GM23338 (cell line): Measurements from ENCODE around the gene CATSPER3. TPM values are rescaled to one million over a fixed set of nuclear protein-coding genes. Genes with fewer than 3 reads are reported as not detected.
A peak's percentile ranks its signal among the peaks of the same experiment; 100 is the strongest.

Experiments used
- ATAC-seq: fragments of 200-7000 bp; cut with Tn5 transposase; 3 replicates; pipeline ENCODE4 v1.9.1; 2020
- DNase-seq: peaks from one replicate; pipeline ENCODE4 v3.0.0-alpha.2; 2015; ENCODE audit warnings: low spot score
- H2AFZ ChIP-seq: fragments of 200-600 bp; sonication (generic); 2 replicates; pipeline ENCODE4 v1.8.0; 2016; ENCODE audit warnings: antibody characterized with exemption, mild to moderate bottlenecking, moderate library complexity
- H3F3A ChIP-seq: fragments of 200-600 bp; sonication (generic); replicated peaks from 2 replicates; pipeline ENCODE4 v1.8.0; 2017; ENCODE audit warnings: antibody characterized with exemption, mixed run types, low read depth
- H3K27ac ChIP-seq: fragments of 200-600 bp; sonication (generic); 2 replicates; pipeline ENCODE4 v1.6.1; 2016; ENCODE audit warnings: low read depth
- H3K27me3 ChIP-seq: fragments of 200-600 bp; sonication (generic); 2 replicates; pipeline ENCODE4 v1.8.0; 2016; ENCODE audit warnings: mild to moderate bottlenecking, mixed run types, moderate library complexity; ENCODE audit not compliant: insufficient read depth
- H3K36me3 ChIP-seq: fragments of 200-600 bp; sonication (generic); 2 replicates; pipeline ENCODE4 v1.8.0; 2016; ENCODE audit warnings: mild to moderate bottlenecking; ENCODE audit not compliant: insufficient read depth
- H3K4me1 ChIP-seq: fragments of 200-600 bp; sonication (generic); 2 replicates; pipeline ENCODE4 v1.8.0; 2016; ENCODE audit warnings: mild to moderate bottlenecking, moderate library complexity; ENCODE audit not compliant: insufficient read depth
- H3K4me2 ChIP-seq: fragments of 200-600 bp; sonication (generic); 2 replicates; pipeline ENCODE4 v1.7.1; 2017; ENCODE audit warnings: mixed run types
- H3K4me3 ChIP-seq: fragments of 200-600 bp; sonication (generic); 2 replicates; pipeline ENCODE4 v1.6.1; 2016; ENCODE audit warnings: mixed run types
- H3K79me2 ChIP-seq: fragments of 200-600 bp; sonication (generic); replicated peaks from 2 replicates; pipeline ENCODE4 v1.8.0; 2017; ENCODE audit warnings: mild to moderate bottlenecking; ENCODE audit not compliant: insufficient read depth
- H3K9me2 ChIP-seq: fragments of 200-600 bp; sonication (generic); 2 replicates; pipeline ENCODE4 v1.8.0; 2017; ENCODE audit not compliant: insufficient read depth
- H4K20me1 ChIP-seq: fragments of 200-600 bp; sonication (generic); replicated peaks from 2 replicates; pipeline ENCODE4 v1.8.0; 2017; ENCODE audit warnings: mild to moderate bottlenecking; ENCODE audit not compliant: insufficient read depth
- H3K27ac Mint-ChIP-seq: 2 replicates; pipeline ENCODE4 v1.8.0; 2020; ENCODE audit warnings: inconsistent platforms, mild to moderate bottlenecking, moderate library complexity, mixed read lengths
- H3K27me3 Mint-ChIP-seq: 3 replicates; pipeline ENCODE4 v1.8.0; 2022; ENCODE audit warnings: low read depth, mild to moderate bottlenecking, moderate library complexity, mixed read lengths, inconsistent platforms; ENCODE audit not compliant: insufficient read depth, poor library complexity
- H3K36me3 Mint-ChIP-seq: 3 replicates; pipeline ENCODE4 v1.8.0; 2021; ENCODE audit warnings: low read depth, mild to moderate bottlenecking, inconsistent platforms, moderate library complexity, mixed read lengths
- H3K4me1 Mint-ChIP-seq: 3 replicates; pipeline ENCODE4 v1.8.0; 2020; ENCODE audit warnings: mild to moderate bottlenecking, inconsistent platforms, mixed read lengths
- H3K4me3 Mint-ChIP-seq: 3 replicates; pipeline ENCODE4 v1.8.0; 2021; ENCODE audit warnings: moderate library complexity, mild to moderate bottlenecking, inconsistent platforms, mixed read lengths
- H3K9me3 Mint-ChIP-seq: 3 replicates; pipeline ENCODE4 v1.8.0; 2020; ENCODE audit warnings: moderate library complexity, mild to moderate bottlenecking, inconsistent platforms, mixed read lengths
- CREB1 ChIP-seq: fragments of 250-450 bp; sonication (Bioruptor Pico); IDR thresholded peaks from 2 replicates; pipeline ENCODE4 v1.5.0; 2020; ENCODE audit warnings: low read depth, mild to moderate bottlenecking, moderate library complexity
- EZH2 ChIP-seq: fragments of 200-600 bp; sonication (generic); IDR thresholded peaks from one replicate; pipeline ENCODE4 v1.8.0; 2017; ENCODE audit warnings: antibody characterized with exemption, mild to moderate bottlenecking, low read depth; ENCODE audit not compliant: unreplicated experiment
- EZH2phosphoT487 ChIP-seq: fragments of 200-600 bp; sonication (generic); IDR thresholded peaks from one replicate; pipeline ENCODE4 v1.8.1; 2018; ENCODE audit warnings: antibody characterized with exemption; ENCODE audit not compliant: unreplicated experiment
- JUNB ChIP-seq: IDR thresholded peaks from one replicate; pipeline ENCODE4 v1.6.1; 2016; ENCODE audit warnings: antibody characterized with exemption; ENCODE audit not compliant: unreplicated experiment
- NANOG ChIP-seq: IDR thresholded peaks from 2 replicates; pipeline ENCODE4 v1.6.1; 2016; ENCODE audit warnings: antibody characterized with exemption, borderline replicate concordance
- POLR2AphosphoS5 ChIP-seq: IDR thresholded peaks from 2 replicates; pipeline ENCODE4 v1.6.1; 2016; ENCODE audit warnings: antibody characterized with exemption, low read depth
- STAT1 ChIP-seq: IDR thresholded peaks from one replicate; pipeline ENCODE4 v1.6.1; 2016; ENCODE audit warnings: antibody characterized with exemption; ENCODE audit not compliant: unreplicated experiment
- ZNF114 ChIP-seq: fragments of 250-450 bp; sonication (Bioruptor Pico); IDR thresholded peaks from 2 replicates; pipeline ENCODE4 v1.5.0; 2020; ENCODE audit warnings: mild to moderate bottlenecking, moderate library complexity
- ZNF331 ChIP-seq: fragments of 250-450 bp; sonication (Bioruptor Pico); IDR thresholded peaks from 2 replicates; pipeline ENCODE4 v1.5.0; 2020; ENCODE audit warnings: low read depth, mild to moderate bottlenecking, moderate library complexity
- polyA plus RNA-seq: library from polyadenylated mRNA; unstranded; fragments of >200 nt; fragmentation: Nextera tagmentation; extraction: Ambion mirVana; gene quantifications from 2 replicates; pipeline ENCODE4 v1.2.1, GENCODE V29; 2016
- total RNA-seq: library from RNA; depleted of rRNA; stranded (reverse); fragments of >200 nt; shearing (Covaris generic); gene quantifications from 2 replicates; pipeline ENCODE4 v1.2.3, GENCODE V29; 2014
- TF ChIP-seq, protein P1 (sequence below): IDR thresholded peaks from one replicate; pipeline ENCODE4 v1.6.1; 2018; ENCODE audit warnings: antibody characterized with exemption; ENCODE audit not compliant: unreplicated experiment
- TF ChIP-seq, protein P2 (sequence below), 2 experiments: fragments of 200-600 bp in 1 of 2; sonication (generic) in 1 of 2; conservative IDR thresholded peaks; 2 replicates each; pipeline versions ENCODE4 v1.5.1 to v1.6.1; 2016 to 2017; ENCODE audit warnings: antibody characterized with exemption in 2 of 2, low read depth in 2 of 2, mild to moderate bottlenecking in 2 of 2, moderate library complexity in 1 of 2
- TF ChIP-seq, protein P3 (sequence below): IDR thresholded peaks from 2 replicates; pipeline ENCODE4 v1.6.1; 2016; ENCODE audit warnings: antibody characterized with exemption
- TF ChIP-seq, protein P4 (sequence below): fragments of 250-450 bp; sonication (Bioruptor Pico); IDR thresholded peaks from 2 replicates; pipeline ENCODE4 v1.5.0; 2020; ENCODE audit warnings: mild to moderate bottlenecking, moderate library complexity

CATSPER3 gene
- total and polyA plus RNA-seq, 2 experiments from 2014 or later, result 0.19 TPM; not detected in 1

DNA sequence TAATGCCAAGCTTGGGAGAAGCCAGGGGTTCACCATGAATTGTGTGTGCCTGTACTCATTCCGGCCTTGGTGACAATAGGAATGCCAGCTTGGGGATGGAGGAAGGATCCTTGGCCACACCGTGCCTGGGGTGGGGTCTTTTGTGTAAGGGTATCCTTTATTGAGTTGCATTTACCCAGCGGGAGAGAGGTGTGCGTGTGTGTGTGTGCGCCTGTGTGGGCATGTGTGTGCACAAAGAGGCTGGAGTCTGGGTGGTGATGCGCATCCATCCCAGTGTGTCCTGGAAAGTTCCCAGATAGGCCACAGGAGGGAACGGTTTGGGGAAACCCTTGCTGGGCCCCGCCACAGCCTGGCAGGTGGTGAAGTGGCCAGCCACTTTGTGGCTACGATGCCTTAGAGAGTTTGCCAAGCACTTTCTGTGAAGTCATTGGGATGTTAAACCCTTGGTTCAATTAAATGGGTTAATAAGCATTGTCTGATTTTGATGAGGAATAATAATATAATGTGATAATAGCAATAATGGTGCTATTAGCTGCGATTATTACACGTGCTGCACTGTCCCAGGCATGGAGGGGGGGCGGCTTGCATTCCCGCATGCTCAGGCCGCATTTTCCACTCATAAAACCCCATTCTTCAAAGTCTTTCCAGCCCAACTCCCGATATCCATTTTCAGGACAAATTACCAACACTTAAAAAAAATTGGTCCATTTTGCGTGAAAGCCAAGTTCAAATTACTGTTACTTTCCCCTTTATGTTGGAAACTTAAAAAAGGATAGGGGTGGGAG is 52.6 kb downstream of the CATSPER3 start:
- peaks cover 20% of the 10 kb centered on the region for H3K27me3 ChIP-seq
- Mint-ChIP-seq H3K9me3 (no peaks in the 10 kb centered on the region), H3K4me1 (peaks cover 2% of the 10 kb centered on the region; the same call in 2 of the 3 replicates), H3K36me3 (no peaks in the 10 kb centered on the region; the same call in 2 of the 3 replicates), H3K27ac (no peak overlapping the region), H3K27me3 (peaks cover 27% of the 10 kb centered on the region), H3K4me3 (no peak overlapping the region)
- H3K9me2 ChIP-seq, result no peaks in the 10 kb centered on the region
- TF ChIP-seq CREB1 (CRISPR knock-in tag) (no peak), EZH2phosphoT487 (no peak), NANOG (no peak), STAT1 (no peak), POLR2AphosphoS5 (no peak), ZNF114 (CRISPR knock-in tag) (no peak), ZNF331 (CRISPR knock-in tag) (no peak), JUNB (no peak), EZH2 (no peak)
- TF ChIP-seq, protein P1, sequence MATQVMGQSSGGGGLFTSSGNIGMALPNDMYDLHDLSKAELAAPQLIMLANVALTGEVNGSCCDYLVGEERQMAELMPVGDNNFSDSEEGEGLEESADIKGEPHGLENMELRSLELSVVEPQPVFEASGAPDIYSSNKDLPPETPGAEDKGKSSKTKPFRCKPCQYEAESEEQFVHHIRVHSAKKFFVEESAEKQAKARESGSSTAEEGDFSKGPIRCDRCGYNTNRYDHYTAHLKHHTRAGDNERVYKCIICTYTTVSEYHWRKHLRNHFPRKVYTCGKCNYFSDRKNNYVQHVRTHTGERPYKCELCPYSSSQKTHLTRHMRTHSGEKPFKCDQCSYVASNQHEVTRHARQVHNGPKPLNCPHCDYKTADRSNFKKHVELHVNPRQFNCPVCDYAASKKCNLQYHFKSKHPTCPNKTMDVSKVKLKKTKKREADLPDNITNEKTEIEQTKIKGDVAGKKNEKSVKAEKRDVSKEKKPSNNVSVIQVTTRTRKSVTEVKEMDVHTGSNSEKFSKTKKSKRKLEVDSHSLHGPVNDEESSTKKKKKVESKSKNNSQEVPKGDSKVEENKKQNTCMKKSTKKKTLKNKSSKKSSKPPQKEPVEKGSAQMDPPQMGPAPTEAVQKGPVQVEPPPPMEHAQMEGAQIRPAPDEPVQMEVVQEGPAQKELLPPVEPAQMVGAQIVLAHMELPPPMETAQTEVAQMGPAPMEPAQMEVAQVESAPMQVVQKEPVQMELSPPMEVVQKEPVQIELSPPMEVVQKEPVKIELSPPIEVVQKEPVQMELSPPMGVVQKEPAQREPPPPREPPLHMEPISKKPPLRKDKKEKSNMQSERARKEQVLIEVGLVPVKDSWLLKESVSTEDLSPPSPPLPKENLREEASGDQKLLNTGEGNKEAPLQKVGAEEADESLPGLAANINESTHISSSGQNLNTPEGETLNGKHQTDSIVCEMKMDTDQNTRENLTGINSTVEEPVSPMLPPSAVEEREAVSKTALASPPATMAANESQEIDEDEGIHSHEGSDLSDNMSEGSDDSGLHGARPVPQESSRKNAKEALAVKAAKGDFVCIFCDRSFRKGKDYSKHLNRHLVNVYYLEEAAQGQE, result no peak
- TF ChIP-seq, protein P2, sequence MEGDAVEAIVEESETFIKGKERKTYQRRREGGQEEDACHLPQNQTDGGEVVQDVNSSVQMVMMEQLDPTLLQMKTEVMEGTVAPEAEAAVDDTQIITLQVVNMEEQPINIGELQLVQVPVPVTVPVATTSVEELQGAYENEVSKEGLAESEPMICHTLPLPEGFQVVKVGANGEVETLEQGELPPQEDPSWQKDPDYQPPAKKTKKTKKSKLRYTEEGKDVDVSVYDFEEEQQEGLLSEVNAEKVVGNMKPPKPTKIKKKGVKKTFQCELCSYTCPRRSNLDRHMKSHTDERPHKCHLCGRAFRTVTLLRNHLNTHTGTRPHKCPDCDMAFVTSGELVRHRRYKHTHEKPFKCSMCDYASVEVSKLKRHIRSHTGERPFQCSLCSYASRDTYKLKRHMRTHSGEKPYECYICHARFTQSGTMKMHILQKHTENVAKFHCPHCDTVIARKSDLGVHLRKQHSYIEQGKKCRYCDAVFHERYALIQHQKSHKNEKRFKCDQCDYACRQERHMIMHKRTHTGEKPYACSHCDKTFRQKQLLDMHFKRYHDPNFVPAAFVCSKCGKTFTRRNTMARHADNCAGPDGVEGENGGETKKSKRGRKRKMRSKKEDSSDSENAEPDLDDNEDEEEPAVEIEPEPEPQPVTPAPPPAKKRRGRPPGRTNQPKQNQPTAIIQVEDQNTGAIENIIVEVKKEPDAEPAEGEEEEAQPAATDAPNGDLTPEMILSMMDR (conservative IDR thresholded peaks at IDR 0.05; ENCODE audit: low read depth in 2 of 2), result no peak
- TF ChIP-seq, protein P3, sequence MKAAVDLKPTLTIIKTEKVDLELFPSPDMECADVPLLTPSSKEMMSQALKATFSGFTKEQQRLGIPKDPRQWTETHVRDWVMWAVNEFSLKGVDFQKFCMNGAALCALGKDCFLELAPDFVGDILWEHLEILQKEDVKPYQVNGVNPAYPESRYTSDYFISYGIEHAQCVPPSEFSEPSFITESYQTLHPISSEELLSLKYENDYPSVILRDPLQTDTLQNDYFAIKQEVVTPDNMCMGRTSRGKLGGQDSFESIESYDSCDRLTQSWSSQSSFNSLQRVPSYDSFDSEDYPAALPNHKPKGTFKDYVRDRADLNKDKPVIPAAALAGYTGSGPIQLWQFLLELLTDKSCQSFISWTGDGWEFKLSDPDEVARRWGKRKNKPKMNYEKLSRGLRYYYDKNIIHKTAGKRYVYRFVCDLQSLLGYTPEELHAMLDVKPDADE, result no peak
- TF ChIP-seq, protein P4, sequence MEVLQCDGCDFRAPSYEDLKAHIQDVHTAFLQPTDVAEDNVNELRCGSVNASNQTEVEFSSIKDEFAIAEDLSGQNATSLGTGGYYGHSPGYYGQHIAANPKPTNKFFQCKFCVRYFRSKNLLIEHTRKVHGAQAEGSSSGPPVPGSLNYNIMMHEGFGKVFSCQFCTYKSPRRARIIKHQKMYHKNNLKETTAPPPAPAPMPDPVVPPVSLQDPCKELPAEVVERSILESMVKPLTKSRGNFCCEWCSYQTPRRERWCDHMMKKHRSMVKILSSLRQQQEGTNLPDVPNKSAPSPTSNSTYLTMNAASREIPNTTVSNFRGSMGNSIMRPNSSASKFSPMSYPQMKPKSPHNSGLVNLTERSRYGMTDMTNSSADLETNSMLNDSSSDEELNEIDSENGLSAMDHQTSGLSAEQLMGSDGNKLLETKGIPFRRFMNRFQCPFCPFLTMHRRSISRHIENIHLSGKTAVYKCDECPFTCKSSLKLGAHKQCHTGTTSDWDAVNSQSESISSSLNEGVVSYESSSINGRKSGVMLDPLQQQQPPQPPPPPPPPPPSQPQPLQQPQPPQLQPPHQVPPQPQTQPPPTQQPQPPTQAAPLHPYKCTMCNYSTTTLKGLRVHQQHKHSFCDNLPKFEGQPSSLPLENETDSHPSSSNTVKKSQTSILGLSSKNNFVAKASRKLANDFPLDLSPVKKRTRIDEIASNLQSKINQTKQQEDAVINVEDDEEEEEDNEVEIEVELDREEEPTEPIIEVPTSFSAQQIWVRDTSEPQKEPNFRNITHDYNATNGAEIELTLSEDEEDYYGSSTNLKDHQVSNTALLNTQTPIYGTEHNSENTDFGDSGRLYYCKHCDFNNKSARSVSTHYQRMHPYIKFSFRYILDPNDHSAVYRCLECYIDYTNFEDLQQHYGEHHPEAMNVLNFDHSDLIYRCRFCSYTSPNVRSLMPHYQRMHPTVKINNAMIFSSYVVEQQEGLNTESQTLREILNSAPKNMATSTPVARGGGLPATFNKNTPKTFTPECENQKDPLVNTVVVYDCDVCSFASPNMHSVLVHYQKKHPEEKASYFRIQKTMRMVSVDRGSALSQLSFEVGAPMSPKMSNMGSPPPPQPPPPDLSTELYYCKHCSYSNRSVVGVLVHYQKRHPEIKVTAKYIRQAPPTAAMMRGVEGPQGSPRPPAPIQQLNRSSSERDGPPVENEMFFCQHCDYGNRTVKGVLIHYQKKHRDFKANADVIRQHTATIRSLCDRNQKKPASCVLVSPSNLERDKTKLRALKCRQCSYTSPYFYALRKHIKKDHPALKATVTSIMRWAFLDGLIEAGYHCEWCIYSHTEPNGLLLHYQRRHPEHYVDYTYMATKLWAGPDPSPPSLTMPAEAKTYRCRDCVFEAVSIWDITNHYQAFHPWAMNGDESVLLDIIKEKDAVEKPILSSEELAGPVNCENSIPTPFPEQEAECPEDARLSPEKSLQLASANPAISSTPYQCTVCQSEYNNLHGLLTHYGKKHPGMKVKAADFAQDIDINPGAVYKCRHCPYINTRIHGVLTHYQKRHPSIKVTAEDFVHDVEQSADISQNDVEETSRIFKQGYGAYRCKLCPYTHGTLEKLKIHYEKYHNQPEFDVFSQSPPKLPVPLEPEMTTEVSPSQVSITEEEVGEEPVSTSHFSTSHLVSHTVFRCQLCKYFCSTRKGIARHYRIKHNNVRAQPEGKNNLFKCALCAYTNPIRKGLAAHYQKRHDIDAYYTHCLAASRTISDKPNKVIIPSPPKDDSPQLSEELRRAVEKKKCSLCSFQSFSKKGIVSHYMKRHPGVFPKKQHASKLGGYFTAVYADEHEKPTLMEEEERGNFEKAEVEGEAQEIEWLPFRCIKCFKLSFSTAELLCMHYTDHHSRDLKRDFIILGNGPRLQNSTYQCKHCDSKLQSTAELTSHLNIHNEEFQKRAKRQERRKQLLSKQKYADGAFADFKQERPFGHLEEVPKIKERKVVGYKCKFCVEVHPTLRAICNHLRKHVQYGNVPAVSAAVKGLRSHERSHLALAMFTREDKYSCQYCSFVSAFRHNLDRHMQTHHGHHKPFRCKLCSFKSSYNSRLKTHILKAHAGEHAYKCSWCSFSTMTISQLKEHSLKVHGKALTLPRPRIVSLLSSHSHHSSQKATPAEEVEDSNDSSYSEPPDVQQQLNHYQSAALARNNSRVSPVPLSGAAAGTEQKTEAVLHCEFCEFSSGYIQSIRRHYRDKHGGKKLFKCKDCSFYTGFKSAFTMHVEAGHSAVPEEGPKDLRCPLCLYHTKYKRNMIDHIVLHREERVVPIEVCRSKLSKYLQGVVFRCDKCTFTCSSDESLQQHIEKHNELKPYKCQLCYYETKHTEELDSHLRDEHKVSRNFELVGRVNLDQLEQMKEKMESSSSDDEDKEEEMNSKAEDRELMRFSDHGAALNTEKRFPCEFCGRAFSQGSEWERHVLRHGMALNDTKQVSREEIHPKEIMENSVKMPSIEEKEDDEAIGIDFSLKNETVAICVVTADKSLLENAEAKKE (CRISPR knock-in tag), result no peak
- ATAC-seq (peak; percentile 40), DNase-seq (no peak)
- no peak overlapping the region for H3K27ac ChIP-seq
- no peak overlapping the region for H3K4me3 ChIP-seq
- no peak overlapping the region for H2AFZ ChIP-seq
- H3K4me1 ChIP-seq, result no peaks in the 10 kb centered on the region
- H4K20me1 ChIP-seq, result no peaks in the 10 kb centered on the region; the same call in 1 of the 2 replicates
- H3F3A ChIP-seq, result no peaks in the 10 kb centered on the region
- H3K4me2 ChIP-seq, result no peak overlapping the region
- no peaks in the 10 kb centered on the region for H3K79me2 ChIP-seq
- H3K36me3 ChIP-seq, result no peaks in the 10 kb centered on the region
